Epithelial cell of proximal tubule (primary cell): Measurements from ENCODE around the gene EHD3. TPM values are rescaled to one million over a fixed set of nuclear protein-coding genes. Genes with fewer than 3 reads are reported as not detected.
A peak's percentile ranks its signal among the peaks of the same experiment; 100 is the strongest.

Experiments used
- DNase-seq: peaks from one replicate; pipeline ENCODE4 v3.0.0-alpha.2; 2011; ENCODE audit warnings: low read depth
- H3K4me3 ChIP-seq: 2 replicates; pipeline ENCODE4 v1.5.1; 2011; ENCODE audit warnings: low read depth, mild to moderate bottlenecking, low read length
- total RNA-seq: library from RNA; depleted of rRNA; stranded (reverse); fragments of >200 nt; gene quantifications from 2 replicates; pipeline ENCODE4 v1.2.3, GENCODE V29; 2015
- TF ChIP-seq, protein P1 (sequence below): conservative IDR thresholded peaks from 2 replicates; pipeline ENCODE4 v1.5.1; 2012; ENCODE audit warnings: low read depth, mild to moderate bottlenecking, low read length

Gene EHD3
- 4.6 and 5.0 TPM in 2 replicates for total RNA-seq

DNA sequence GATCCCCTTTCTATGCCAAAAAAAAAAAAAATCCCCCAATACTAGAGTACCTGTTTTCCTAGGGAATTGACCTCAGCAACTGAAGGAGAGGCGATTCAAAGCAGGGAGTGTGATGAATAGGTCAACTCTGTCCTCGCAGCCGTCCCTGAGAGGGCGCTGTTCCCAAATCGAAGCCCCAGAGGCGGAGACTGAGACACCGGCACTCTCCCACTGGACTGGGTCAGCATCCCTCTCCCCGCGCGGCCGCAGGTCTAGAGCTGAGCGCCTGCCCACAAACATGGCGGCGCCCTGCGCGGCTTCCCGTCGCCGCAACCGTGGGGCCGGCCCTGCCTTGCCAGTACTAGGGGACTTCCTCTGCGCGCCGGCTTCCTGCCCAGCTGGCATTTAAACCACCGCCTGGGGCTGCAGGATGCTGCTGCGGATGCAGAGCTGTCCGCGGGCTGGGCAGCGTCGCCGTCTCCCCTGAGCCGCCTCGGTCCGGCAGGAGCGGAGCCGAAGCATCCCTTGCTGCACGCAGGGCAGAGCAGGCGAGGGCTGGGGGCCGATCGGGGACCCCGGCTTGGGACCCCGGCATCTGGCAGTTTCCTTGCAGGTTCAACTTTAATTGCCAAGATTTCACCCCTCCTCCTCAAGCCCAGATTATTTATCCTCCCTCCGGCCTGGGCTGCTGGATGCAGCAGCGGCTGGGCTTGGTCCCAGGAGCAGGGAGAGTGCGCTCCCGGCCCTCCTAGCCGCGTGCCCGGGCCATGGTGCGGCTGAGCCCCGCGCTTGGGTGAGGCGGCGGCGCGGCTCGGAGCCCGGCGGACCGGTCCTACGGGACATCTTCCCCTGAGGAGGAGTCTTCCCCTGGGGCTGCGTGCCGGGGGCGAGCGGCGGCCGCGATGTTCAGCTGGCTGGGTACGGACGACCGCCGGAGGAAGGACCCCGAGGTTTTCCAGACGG, at the start of gene EHD3:
Gene EHD3, plus strand, starts transcription at position 412 of the 942 bp plus-strand sequence. Its CDS starts 470 bp downstream, at position 882.
- DNase-seq, result no peak
- peak within 1 kb of the TSS; percentile 64 for H3K4me3 ChIP-seq
- TF ChIP-seq, protein P1, sequence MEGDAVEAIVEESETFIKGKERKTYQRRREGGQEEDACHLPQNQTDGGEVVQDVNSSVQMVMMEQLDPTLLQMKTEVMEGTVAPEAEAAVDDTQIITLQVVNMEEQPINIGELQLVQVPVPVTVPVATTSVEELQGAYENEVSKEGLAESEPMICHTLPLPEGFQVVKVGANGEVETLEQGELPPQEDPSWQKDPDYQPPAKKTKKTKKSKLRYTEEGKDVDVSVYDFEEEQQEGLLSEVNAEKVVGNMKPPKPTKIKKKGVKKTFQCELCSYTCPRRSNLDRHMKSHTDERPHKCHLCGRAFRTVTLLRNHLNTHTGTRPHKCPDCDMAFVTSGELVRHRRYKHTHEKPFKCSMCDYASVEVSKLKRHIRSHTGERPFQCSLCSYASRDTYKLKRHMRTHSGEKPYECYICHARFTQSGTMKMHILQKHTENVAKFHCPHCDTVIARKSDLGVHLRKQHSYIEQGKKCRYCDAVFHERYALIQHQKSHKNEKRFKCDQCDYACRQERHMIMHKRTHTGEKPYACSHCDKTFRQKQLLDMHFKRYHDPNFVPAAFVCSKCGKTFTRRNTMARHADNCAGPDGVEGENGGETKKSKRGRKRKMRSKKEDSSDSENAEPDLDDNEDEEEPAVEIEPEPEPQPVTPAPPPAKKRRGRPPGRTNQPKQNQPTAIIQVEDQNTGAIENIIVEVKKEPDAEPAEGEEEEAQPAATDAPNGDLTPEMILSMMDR, result peak; percentile 72

DNA sequence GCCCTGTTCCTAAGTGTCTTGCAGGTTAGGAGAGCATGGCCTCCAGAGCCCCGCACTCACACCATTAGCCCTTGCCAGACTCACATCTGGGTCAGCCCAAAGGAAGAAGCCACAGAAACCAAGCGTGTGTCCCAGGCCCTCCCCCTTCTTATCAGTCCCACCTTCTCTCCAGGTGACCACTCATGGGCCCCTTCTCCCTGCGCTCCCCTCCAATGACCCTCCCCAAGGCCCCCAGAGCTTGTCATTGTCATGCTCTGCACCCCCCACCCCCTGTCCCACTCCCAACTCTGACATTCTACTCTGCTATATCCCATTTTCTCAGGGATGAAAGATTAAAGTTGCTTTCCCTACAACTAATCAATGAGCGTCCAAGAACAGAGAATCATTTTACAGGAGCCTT, 46.8 kb upstream of the EHD3 start:
- no peak for DNase-seq
- no peak overlapping the region for H3K4me3 ChIP-seq
- TF ChIP-seq, protein P1, result no peak

- TF ChIP-seq, protein P1, result no peak
- no peak overlapping the region for H3K4me3 ChIP-seq
- no peak for DNase-seq
Measured at GRCh38 chr2:31188131-31188530, 45.8 kb upstream of the EHD3 start.

- TF ChIP-seq, protein P1, result no peak
- no peak overlapping the region for H3K4me3 ChIP-seq
- DNase-seq, result no peak
Measured at GRCh38 chr2:31189141-31189540, 44.8 kb upstream of the EHD3 start.

- no peak for DNase-seq
- TF ChIP-seq, protein P1, result no peak
- no peak overlapping the region for H3K4me3 ChIP-seq
Measured at GRCh38 chr2:31190188-31190587, 43.8 kb upstream of the EHD3 start.

DNA sequence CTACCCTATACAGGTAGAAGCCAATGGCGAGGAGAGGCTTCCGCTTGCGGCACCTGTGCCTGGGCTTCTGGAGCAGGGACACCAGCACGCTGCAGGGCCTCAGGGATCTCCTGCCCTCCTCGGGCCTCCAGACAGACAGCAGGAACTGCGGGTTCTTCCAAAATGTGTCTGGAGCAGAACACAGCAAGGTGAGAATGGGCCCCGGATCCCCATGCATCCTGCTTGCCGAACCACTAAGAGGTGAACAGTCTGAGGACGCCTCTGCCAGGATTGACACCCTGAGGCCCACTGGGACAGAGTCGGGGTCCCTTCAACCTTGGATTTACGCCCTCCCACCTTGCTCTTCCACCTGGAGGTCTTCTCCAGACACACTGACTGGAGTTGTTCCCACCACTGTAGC, 42.0 kb upstream of the EHD3 start:
- H3K4me3 ChIP-seq, result no peak overlapping the region
- TF ChIP-seq, protein P1, result no peak
- DNase-seq, result no peak
